MM.1S (cell line): ENCODE results near the gene CHCHD4.

ENCODE experiments used
- DNase-seq: peaks from one replicate; pipeline ENCODE4 v3.0.0-alpha.2; 2015
- H2AFZ ChIP-seq: fragments of 300-600 bp; sonication (generic); 2 replicates; pipeline ENCODE4 v1.6.0; 2016; ENCODE audit warnings: antibody characterized with exemption, low read length
- H3F3A ChIP-seq: fragments of 300-600 bp; sonication (generic); 2 replicates; pipeline ENCODE4 v1.6.1; 2016; ENCODE audit warnings: mild to moderate bottlenecking, antibody characterized with exemption, low read length, moderate library complexity, mixed read lengths; ENCODE audit not compliant: insufficient read depth
- H3K27ac ChIP-seq: fragments of 300-600 bp; sonication (generic); 2 replicates; pipeline ENCODE4 v1.5.1; 2016; ENCODE audit warnings: mild to moderate bottlenecking, low read length
- H3K27me3 ChIP-seq: fragments of 300-600 bp; sonication (generic); replicated peaks from 2 replicates; pipeline ENCODE4 v1.6.0; 2016; ENCODE audit warnings: low read length; ENCODE audit not compliant: insufficient read depth
- H3K36me3 ChIP-seq: fragments of 300-600 bp; sonication (generic); replicated peaks from 2 replicates; pipeline ENCODE4 v1.6.1; 2016; ENCODE audit warnings: mild to moderate bottlenecking, low read length, mixed read lengths; ENCODE audit not compliant: insufficient read depth
- H3K4me1 ChIP-seq: fragments of 300-600 bp; sonication (generic); 2 replicates; pipeline ENCODE4 v1.6.1; 2016; ENCODE audit warnings: low read length, mixed read lengths
- H3K4me2 ChIP-seq: fragments of 300-600 bp; sonication (generic); 2 replicates; pipeline ENCODE4 v1.6.0; 2016; ENCODE audit warnings: low read depth, low read length
- H3K4me3 ChIP-seq: fragments of 300-600 bp; sonication (generic); 2 replicates; pipeline ENCODE4 v1.5.1; 2016; ENCODE audit warnings: low read length, mixed read lengths
- H3K79me2 ChIP-seq: fragments of 300-600 bp; sonication (generic); 2 replicates; pipeline ENCODE4 v1.6.1; 2016; ENCODE audit warnings: mixed run types, low read length, mixed read lengths
- H3K9ac ChIP-seq: fragments of 300-600 bp; sonication (generic); 2 replicates; pipeline ENCODE4 v1.6.1; 2016; ENCODE audit warnings: low read length, mixed read lengths
- H3K9me2 ChIP-seq: fragments of 300-600 bp; sonication (generic); replicated peaks from 2 replicates; pipeline ENCODE4 v1.6.1; 2016; ENCODE audit warnings: mild to moderate bottlenecking, low read length, mixed read lengths; ENCODE audit not compliant: insufficient read depth
- H3K9me3 ChIP-seq: fragments of 300-600 bp; sonication (generic); replicated peaks from 2 replicates; pipeline ENCODE4 v1.6.1; 2016; ENCODE audit warnings: mild to moderate bottlenecking, low read length, mixed read lengths; ENCODE audit not compliant: insufficient read depth
- H4K20me1 ChIP-seq: fragments of 300-600 bp; sonication (generic); 2 replicates; pipeline ENCODE4 v1.6.1; 2016; ENCODE audit warnings: mild to moderate bottlenecking, low read length, moderate library complexity, mixed read lengths; ENCODE audit not compliant: insufficient read depth
- EZH2 ChIP-seq: fragments of 300-600 bp; sonication (generic); optimal IDR thresholded peaks from 2 replicates; pipeline ENCODE3; 2017; ENCODE audit warnings: low read depth, mild to moderate bottlenecking, antibody characterized with exemption, low read length, mixed read lengths
- EZH2phosphoT487 ChIP-seq: fragments of 300-600 bp; sonication (generic); IDR thresholded peaks from 2 replicates; pipeline ENCODE4 v1.6.1; 2018; ENCODE audit warnings: antibody characterized with exemption, low read length
- TF ChIP-seq, protein P1 (sequence below): fragments of 300-600 bp; sonication (generic); IDR thresholded peaks from 2 replicates; pipeline ENCODE4 v1.5.1; 2016; ENCODE audit warnings: antibody characterized with exemption, low read length, mixed read lengths

The CHCHD4 gene

DNA sequence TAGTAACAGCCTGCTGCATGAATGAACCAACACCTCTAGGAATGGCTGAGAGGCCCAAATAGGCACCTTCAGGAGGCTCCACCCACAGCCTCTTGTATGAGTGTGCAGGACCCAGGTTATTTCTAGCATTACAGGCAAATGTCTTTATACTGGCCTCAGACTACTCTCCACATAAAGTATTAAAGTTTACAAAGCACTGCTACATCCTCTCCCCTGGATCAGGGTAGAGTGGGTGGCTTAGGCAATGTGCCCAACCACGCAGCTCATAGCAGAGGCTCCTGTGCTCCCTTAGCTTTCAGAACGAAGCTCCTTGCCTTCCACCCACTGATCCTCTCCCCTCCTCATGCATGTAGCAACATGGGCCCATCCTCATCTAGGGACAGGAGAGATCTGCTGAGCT lies 16.5 kb upstream of the CHCHD4 start:
- no peak overlapping the region for H3K9ac ChIP-seq
- no peaks in the 10 kb centered on the region for H3K79me2 ChIP-seq
- no peaks in the 10 kb centered on the region for H3K9me2 ChIP-seq
- no peaks in the 10 kb centered on the region for H4K20me1 ChIP-seq
- no peak overlapping the region for H3K4me2 ChIP-seq
- no peak overlapping the region for H3K27ac ChIP-seq
- no peak overlapping the region for H2AFZ ChIP-seq
- TF ChIP-seq EZH2phosphoT487 (no peak), EZH2 (no peak)
- TF ChIP-seq, protein P1, sequence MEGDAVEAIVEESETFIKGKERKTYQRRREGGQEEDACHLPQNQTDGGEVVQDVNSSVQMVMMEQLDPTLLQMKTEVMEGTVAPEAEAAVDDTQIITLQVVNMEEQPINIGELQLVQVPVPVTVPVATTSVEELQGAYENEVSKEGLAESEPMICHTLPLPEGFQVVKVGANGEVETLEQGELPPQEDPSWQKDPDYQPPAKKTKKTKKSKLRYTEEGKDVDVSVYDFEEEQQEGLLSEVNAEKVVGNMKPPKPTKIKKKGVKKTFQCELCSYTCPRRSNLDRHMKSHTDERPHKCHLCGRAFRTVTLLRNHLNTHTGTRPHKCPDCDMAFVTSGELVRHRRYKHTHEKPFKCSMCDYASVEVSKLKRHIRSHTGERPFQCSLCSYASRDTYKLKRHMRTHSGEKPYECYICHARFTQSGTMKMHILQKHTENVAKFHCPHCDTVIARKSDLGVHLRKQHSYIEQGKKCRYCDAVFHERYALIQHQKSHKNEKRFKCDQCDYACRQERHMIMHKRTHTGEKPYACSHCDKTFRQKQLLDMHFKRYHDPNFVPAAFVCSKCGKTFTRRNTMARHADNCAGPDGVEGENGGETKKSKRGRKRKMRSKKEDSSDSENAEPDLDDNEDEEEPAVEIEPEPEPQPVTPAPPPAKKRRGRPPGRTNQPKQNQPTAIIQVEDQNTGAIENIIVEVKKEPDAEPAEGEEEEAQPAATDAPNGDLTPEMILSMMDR: no peak
- H3K9me3 ChIP-seq: no peaks in the 10 kb centered on the region
- no peaks in the 10 kb centered on the region for H3K27me3 ChIP-seq
- no peak overlapping the region for H3K4me3 ChIP-seq
- no peaks in the 10 kb centered on the region for H3K36me3 ChIP-seq
- no peaks in the 10 kb centered on the region for H3F3A ChIP-seq
- DNase-seq: no peak
- H3K4me1 ChIP-seq: no peaks in the 10 kb centered on the region

DNA sequence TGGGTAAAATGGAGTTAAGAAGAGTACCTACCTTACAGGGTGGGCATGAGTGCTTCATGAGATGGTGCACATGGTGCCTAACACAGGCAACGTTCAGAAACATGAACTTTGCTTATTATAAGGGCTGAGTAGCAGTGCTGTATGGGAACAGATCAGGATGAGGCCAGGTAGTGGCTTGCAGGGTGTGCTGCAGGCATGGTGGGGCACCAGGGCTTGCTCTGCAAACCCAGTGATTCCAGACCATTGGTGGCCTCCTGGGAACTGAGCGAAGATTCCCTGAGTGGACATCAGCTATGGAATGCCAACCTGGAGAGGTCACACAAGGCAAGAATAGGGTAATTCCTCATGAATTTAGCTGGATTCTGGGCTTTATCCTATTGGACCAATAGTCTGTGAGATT lies 16.0 kb upstream of the CHCHD4 start:
- no peak for DNase-seq
- Histone ChIP-seq H3K4me1 (no peaks in the 10 kb centered on the region), H2AFZ (no peak overlapping the region), H3F3A (no peaks in the 10 kb centered on the region), H3K9ac (no peak overlapping the region), H3K36me3 (no peaks in the 10 kb centered on the region), H3K4me3 (no peak overlapping the region), H3K27me3 (no peaks in the 10 kb centered on the region), H3K79me2 (no peaks in the 10 kb centered on the region), H3K9me3 (no peaks in the 10 kb centered on the region), H3K9me2 (no peaks in the 10 kb centered on the region), H3K27ac (no peak overlapping the region), H3K4me2 (no peak overlapping the region), H4K20me1 (no peaks in the 10 kb centered on the region)
- TF ChIP-seq EZH2phosphoT487: no peak
- TF ChIP-seq, protein P1: no peak
- no peak for TF ChIP-seq EZH2

- no peaks in the 10 kb centered on the region for H3K79me2 ChIP-seq
- no peaks in the 10 kb centered on the region for H3K9me2 ChIP-seq
- no peaks in the 10 kb centered on the region for H3K9me3 ChIP-seq
- H3K4me1 ChIP-seq: no peaks in the 10 kb centered on the region
- no peaks in the 10 kb centered on the region for H3K36me3 ChIP-seq
- no peak overlapping the region for H3K9ac ChIP-seq
- no peaks in the 10 kb centered on the region for H4K20me1 ChIP-seq
- no peak overlapping the region for H3K4me3 ChIP-seq
- DNase-seq: no peak
- H3K4me2 ChIP-seq: no peak overlapping the region
- TF ChIP-seq EZH2 (no peak), EZH2phosphoT487 (no peak)
- TF ChIP-seq, protein P1: no peak
- no peak overlapping the region for H3K27ac ChIP-seq
- no peaks in the 10 kb centered on the region for H3K27me3 ChIP-seq
- no peaks in the 10 kb centered on the region for H3F3A ChIP-seq
- no peak overlapping the region for H2AFZ ChIP-seq
Observed at GRCh38 chr3:14139771-14140170, 15.1 kb upstream of the CHCHD4 start.
